Activated CD4-positive, alpha-beta T cell treated with anti-CD3 and anti-CD28 coated beads, Interleukin-2, Interleukin-6, amounts not matched to agents 100 ng/mL and 50 ng/mL, durations not matched to agents 16 hours and 8 hours (primary cell): ENCODE data around the gene RNFT2.
"Not testable (repeated sequence)": the region's sequence is repeated elsewhere in the genome, so short reads cannot be mapped to it uniquely, and the experiment has no call there.

Experiments used
- DNase-seq: peaks from one replicate; pipeline ENCODE4 v3.0.0-alpha.2; 2020

Gene RNFT2

DNA sequence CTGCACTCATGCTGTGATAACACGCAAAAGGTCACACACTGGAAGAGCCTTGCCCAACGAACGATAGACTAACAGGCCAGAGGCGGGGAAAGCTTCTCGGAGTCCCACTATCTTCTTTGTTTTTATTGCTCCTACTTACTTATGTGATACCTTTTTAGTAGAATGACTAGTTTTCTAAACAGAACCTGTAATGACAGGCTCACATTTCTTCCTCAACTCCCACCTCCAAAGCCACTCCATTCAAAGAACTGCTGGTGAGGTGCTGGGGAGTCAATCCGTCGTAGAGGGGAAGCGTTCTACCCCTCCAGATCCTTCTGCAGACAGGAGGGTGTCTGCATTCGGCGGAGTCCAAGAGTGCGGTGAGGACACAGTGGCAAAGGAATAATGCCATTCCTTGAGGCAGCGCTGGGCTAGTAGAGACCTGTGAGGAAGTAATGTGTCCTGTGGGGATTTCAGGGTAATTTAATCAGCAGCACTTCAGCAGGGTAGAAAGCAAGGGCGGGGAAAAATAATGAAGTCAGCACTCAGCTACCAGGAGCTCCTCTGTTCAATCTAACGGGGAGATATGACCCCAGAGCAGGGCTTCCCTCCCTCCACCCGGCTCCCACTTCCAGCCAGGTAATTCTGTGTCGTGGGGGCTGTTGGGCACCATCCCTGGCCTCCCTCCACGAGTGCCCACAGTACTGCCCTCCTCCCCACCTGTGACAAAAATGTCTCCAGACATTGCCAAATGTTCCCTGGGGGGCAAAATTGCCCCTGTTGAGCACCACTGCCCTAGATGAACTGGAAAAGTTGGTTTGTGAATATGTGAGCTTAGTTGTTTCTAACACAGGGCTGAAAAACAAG is 25.4 kb upstream of the RNFT2 start:
- no peak for DNase-seq

GRCh38 chr12:116713527-116713926 is 24.6 kb upstream of the RNFT2 start:
- DNase-seq, result no peak

GRCh38 chr12:116714175-116714574 is 23.9 kb upstream of the RNFT2 start:
- DNase-seq, result no peak

DNA sequence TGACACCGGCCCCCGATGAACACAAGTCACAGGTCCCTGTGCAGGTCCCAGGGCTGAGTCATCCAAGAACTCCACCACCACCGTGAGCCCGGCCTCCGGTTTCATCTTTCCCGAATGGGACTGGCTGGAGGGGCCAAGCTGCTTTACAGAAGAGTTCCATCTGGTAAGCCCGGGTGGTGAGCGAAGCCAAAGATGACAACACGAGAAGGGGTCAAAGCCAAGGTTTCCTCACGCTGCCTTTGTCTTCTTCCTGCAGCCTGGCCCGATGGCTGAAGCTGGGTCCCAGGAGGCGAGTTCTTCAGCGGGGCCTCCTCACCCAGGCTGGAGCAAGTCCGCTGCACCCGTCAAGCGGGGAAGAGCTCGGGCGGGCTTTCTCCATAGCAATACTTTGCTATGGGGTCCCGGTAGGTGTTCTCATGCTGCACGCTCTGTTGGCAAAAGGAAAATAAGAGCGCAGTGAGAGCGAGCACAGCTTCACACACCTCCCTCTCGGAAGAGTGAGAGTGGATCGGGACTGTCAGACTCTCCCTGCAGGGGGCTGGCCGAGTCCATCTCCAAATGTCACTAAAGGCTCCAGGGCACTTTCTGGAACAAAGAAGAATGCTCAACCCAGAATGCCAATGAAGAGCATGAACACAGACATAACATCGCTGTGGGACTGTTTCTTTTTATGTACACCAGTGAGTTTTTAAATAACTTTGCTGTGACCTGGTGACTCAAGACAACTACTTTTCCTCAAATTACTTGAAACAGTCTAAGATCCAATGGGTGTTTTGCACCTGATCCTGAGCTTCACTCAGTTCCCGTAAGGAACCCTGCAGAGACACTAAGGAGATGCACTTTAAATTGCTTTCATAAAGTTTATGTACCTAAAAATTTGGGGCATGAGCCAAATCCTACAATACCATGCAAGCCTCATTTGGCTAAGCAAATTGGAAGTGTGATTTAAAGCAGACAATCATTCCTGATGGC is 20.4 kb upstream of the RNFT2 start:
- DNase-seq, result no peak

- no peak for DNase-seq
These were observed 19.3 kb upstream of the RNFT2 start for GRCh38 chr12:116718655-116719454.

GRCh38 chr12:116719731-116720528 is 18.2 kb upstream of the RNFT2 start:
- no peak for DNase-seq

DNA sequence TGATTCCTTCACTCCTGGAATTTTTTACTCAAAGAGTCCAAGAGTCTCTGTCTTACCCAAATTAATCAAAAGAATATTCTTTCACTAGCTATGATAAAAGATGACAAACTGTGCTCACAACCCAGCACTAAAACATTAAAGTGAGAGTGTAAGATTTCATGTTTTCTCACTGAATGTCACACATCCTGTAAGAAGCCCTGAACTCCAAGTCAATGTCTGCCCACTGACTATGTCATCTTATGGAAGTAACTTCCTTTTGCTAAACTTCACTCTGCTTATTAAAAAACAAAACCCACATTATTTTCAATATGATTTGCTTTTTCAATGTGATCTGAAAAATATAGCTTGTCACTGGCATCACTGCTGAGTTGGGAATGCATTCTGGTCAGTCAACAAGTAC is 15.9 kb upstream of the RNFT2 start:
- peak; percentile 12 for DNase-seq

- no peak for DNase-seq
These were observed 11.4 kb upstream of the RNFT2 start for GRCh38 chr12:116726694-116727093.

DNA sequence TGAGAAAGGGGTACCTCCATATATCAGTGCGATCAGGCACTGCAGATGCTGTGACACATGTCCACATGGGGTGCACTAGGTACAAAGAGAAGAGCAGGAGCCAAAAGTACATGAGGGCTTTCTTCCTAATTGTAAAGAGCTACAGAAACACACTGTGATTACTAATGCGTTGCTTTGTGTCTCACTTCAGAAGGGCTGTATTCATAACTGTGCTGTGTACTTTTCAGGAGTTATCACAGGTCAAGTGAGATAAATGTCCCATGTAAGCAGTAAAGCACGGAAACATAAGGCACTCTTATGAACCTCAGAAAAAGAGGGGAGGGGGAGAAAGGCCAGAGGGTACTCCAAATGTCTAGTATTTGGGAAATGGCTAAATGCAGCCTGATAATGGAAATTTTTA is 10.9 kb upstream of the RNFT2 start:
- DNase-seq, result no peak

GRCh38 chr12:116727891-116728290 is 10.2 kb upstream of the RNFT2 start:
- DNase-seq, result no peak

- no peak for DNase-seq
These were observed 6.3 kb upstream of the RNFT2 start for GRCh38 chr12:116731801-116732200.

- no peak for DNase-seq
These were observed 3.9 kb upstream of the RNFT2 start for GRCh38 chr12:116734156-116734768.

GRCh38 chr12:116735084-116735483 is 3.0 kb upstream of the RNFT2 start:
- DNase-seq, result no peak

DNA sequence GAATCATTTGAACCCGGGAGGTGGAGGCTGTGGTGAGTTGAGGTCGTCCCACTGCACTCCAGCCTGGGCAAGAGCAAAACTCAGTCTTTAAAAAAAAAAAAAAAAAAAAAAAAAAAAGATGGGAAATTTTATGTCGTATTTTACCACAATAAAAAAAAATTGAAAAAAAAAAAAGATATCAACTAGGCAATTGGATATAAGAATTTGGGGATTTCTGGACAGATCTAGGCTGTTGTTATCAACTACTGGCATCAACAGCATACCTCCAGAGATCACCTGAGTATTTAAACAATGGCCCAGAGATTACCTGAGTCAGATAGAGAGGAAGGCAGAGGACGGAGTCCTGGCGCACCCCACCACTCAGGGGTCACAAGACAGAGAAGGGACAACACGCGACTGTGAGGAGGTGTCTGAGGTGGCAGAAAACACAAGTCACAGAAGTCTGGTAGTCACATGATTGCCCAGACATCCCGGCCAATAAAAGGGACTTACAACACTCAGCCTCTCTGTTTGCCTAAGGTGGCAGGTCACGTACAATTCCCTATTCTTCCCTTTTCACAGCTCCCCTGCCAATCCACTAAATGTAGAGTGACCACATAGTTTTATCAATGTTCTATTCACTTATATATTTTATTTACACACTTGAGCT is 2.0 kb upstream of the RNFT2 start:
- DNase-seq, result no peak

DNA sequence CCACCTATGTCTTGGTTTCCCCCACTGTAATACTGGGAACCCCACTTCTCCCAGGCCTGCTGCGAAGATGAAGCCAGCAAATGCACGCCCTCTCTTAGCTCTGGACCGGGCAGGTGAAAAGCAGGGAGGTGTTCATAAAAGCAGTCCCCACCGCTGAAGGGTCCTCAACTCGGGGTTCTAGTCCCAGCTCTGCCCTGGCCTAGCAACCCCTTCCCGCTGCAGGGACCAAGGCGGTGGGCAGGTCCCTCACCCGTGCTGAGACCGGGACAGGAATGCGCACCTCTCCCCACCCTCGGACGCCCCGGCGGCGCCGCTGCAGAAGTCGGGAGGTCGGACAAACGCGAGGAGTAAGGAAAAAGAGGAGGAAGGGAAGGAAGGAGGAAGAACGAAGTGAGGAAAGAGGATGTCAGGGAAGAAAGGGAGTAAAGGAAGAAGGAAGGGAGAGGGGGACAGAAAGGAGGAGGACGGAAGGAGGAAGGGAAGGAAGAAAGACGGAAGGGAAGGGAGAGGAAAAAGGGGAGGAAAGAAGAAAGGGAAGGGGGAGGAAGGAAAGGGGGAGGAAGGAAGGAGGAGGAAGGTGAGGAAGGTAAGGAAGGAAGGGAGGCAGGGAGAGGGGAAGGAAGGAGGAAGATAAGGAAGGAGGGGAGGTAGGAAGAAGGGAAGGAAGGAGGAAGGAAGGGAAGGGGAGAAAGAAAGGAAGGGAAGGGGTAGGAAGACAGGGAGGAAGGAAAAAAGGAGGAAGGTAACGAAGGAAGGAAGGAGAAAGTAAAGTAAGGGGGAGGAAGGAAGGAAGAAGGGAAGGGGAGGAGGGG is 947 bp upstream of the RNFT2 start:
- DNase-seq, result no peak

- DNase-seq, result no peak
These were observed 1.3 kb downstream of the RNFT2 start for GRCh38 chr12:116739381-116739887.

DNA sequence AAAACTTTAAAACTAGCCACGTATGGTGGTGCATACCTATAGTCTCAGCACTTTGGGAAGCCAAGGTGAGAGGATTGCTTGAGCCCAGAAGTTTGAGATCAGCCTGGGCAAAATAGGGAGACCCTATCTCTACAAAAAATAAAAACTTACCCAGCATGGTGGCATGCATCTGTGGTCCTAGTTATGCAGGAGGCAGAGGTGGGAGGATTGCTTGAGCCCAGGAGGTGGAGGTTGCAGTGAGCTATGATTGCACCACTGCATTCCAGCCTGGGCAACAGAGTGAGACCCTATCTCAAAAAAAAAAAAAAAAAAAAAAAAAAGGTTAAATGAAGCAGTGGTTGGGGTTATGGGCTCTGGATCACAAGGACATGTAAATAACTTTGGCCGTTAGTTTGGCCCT is 4.7 kb downstream of the RNFT2 start:
- not testable (repeated sequence) for DNase-seq

DNA sequence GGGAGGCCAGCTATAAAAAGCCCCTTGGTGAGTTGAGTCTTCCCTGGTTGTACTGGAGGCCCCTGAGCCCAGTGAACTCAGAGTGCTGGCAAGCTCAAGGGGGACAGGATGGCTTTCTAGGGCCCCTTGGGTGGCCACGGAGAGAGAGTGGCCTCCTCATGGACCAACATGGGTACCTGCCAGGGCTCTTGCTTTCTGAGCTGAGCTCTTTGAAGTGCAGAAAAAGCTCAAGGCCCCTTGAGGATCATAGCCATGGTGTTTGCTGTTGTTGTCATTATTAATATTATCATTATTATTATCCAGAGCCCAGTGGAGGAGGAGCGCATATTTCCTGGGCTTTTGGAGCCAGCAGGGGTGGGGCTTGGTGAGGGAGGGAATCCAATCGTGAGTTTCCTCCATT is 6.7 kb downstream of the RNFT2 start:
- no peak for DNase-seq

- DNase-seq, result no peak
These were observed 7.4 kb downstream of the RNFT2 start for GRCh38 chr12:116745554-116745953.

- DNase-seq, result no peak
These were observed 11.8 kb downstream of the RNFT2 start for GRCh38 chr12:116749884-116750283.
